HS-5 (cell line): Measurements from ENCODE around the gene HRC.
"Not testable (repeated sequence)": the region's sequence is repeated elsewhere in the genome, so short reads cannot be mapped to it uniquely, and the experiment has no call there.

Experiments
- DNase-seq: peaks from one replicate; pipeline ENCODE4 v3.0.0-alpha.2; 2012; ENCODE audit warnings: low read depth

Gene HRC

GRCh38 chr19:49135686-49136085, 19.5 kb downstream of the HRC start:
- no peak for DNase-seq

GRCh38 chr19:49133621-49134454, 21.4 kb downstream of the HRC start:
- DNase-seq: no peak

DNA sequence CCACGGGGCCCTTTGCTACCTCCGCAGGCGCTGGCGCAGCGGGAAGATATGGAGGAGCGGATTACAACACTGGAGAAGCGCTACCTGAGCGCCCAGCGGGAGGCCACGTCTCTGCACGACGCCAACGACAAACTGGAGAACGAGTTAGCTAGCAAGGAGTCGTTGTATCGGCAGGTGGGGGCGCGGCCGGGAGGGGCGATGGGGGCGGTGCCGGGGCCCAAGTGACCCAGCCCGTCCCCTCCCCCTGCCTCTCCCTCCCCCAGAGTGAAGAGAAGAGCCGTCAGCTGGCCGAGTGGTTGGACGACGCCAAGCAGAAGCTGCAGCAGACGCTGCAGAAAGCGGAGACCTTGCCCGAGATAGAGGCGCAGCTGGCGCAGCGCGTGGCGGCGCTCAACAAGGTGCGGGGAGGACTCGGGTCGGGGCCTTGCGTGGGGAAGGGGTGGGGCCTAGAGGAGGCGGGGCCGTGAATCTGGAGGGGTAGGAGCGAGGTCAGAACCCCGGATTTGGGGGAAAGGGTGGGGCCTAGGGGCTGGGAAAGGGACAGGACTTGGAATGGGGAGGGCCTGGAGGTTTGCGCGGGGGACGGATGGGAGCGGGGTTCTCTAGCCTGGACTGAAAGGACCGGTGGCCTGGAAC, 22.1 kb downstream of the HRC start:
- DNase-seq: no peak

DNA sequence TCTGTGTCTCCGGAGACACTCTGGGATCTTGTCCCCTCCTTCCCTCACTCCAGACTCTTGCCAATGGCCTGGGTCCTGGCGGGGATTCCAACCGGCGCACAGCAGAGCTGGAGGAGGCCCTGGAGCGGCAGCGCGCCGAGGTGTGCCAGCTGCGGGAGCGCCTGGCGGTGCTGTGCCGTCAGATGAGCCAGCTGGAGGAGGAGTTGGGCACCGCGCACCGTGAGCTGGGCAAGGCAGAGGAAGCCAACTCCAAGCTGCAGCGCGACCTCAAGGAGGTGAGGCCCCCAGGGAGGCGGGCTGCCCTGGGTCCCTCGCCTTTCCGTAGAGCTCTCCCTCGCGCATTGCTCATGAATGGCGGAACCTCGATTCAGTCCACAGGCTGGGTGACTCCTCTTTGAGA, 24.9 kb downstream of the HRC start:
- no peak for DNase-seq

DNA sequence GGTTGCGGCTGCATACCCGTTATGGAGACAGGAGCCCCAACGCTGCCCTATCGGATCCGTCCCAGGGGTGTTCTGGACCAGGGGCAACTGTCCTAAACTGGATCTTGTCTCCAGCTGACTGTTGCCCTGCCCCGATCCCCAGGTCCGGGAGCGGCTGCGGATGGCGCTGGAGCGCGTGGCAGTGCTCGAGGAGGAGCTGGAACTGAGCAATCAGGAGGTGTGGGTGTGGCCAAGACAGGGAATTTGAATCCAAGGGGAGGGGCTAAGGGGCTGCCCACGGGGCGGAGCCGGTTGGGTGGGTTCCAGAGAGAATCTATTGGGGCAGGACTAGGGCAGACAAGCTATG, 26.0 kb downstream of the HRC start:
- no peak for DNase-seq

DNA sequence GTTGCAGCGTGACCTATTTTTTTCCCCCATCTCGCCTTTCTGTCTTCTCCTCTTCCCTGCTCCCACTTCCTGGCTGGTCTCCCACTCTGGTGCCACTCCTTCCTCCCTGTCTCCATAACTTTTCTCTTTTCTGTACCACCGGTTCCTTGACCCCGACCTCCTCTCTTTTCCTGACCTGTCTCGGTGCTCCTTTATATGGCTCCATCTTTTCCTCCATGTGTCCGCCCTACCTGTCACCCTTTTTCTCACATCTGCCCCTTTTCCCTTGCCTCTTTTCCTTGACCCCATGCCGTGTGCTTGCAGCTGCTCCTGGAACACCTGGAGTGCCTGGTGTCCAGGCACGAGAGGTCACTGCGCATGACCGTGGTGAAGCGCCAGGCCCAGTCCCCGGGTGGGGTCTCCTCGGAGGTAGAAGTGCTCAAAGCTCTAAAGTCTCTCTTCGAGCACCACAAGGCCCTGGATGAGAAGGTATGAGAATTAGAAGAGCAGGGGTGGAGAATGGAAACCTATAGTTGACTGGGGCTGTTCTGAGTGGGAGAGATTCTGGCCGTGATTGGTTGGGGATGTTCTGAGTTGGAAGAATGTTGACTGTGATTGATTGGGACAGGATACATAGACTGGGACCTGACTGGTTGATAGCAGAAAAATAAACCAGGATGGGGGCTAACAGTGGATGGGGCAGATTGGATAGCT, 26.5 kb downstream of the HRC start:
- DNase-seq: no peak

DNA sequence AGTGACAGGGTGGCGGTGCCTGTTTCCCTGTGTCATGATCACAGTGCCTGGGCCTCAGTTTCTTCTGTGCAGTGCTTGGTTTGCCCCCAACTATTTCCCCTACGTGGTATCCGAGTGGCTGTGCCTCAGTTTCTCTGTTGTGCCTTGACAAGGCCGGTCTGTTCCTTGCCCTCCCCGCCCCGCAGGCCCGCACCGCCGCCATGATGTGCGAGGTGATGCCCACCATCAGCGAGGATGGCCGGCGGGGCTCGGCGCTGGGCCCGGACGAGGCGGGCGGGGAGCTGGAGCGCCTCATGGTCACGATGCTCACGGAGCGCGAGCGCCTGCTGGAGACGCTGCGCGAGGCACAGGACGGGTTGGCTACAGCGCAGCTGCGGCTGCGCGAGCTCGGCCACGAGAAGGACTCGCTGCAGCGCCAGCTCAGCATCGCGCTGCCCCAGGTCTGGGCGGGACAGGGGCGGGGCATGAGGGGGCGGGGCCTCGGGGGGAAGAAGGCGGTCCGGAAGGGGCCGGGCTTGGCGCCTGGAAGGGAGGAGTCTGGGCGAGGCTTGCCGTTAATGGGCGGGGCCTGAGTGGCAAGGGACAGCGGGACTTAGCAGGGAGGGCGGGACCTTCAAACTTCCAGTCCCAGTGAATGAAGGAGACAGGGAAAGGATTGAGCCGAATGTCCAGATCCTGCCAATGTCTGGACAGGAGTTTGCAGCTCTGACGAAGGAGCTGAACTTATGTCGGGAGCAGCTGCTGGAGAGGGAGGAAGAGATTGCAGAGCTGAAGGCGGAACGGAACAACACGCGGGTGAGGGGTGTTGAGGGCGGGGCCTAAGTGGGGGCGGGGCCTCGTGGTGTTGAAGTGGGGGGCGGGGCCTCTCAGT, 27.3 kb downstream of the HRC start:
- DNase-seq: peak; percentile 94

GRCh38 chr19:49127225-49127624, 28.0 kb downstream of the HRC start:
- not testable (repeated sequence) for DNase-seq

- DNase-seq: no peak
Measured at GRCh38 chr19:49126575-49126974, 28.6 kb downstream of the HRC start.

GRCh38 chr19:49125025-49125731, 30.0 kb downstream of the HRC start:
- DNase-seq: no peak

GRCh38 chr19:49123285-49123684, 31.9 kb downstream of the HRC start:
- DNase-seq: not testable (repeated sequence)

DNA sequence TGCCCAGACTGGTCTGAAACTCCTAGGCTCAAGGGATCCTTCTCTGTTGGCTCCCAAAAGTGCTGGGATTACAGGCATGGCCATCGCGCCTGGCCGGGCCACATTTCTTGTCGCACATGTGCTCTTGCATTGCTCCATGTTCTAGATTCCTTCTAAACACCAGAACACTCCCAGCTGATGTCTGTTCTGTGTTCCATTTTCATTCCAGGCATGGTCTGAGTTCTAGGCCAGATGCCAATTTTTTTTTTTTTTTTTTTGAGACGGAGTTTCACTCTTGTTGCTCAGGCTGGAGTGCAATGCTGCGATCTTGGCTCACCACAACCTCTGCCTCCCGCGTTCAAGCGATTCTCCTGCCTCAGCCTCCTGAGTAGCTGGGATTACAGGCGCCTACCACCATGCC, 33.4 kb downstream of the HRC start:
- DNase-seq: not testable (repeated sequence)

- DNase-seq: no peak
Measured at GRCh38 chr19:49120868-49121267, 34.3 kb downstream of the HRC start.

GRCh38 chr19:49120325-49120683, 34.9 kb downstream of the HRC start:
- DNase-seq: no peak

DNA sequence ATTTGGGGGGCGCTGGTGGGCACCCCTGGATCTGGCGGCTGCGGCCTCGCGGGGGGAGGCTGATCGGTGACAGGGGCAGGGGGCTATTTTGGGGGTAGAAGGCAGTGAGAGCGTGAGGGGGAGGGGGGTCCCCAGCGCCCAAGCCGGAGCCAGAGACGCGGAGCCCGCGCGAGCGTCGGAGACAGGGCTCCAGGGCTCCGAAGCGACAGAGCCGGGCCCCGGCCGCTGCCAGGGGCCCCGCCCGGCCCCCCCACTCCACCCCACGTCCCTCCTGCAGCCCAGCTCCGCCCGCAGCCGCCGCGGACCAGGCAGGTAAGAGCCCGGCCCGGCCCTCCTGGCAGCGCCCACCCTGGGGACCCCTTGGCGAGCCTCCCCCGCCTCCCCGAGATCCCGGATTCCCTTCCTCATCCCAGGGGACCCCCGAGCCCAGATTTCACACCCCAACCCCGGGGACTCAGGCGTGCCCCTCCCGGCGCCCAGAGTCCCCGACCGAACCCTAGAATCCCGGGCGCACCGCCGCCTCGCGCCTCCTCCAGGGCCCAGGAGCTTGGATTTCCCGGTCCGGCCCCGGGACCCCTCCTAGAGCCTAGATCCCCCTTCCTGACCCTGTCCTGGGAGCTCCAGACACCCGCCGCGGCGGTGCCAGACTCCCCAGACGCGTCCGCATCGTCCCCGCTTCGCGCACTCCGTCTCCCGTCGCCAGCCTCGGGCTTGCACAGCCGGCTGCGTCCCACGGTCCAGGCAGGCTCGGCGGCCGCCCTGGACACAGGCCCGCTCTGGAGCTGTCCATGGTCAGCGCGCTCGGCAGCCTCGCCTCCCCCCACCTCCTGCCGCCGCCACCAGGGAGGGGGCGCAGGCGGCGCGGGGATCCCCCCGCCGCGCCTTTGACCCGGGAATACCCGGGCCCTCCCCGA, 35.5 kb downstream of the HRC start, which contains the start of gene PPFIA3:
Gene PPFIA3, plus strand, starts transcription at position 134 of the 914 bp plus-strand sequence. CDS start 8,330 bp downstream, outside the sequence.
- DNase-seq: no peak

GRCh38 chr19:49118565-49119410, 36.4 kb downstream of the HRC start, which contains the start of gene C19orf73:
C19orf73 (minus strand) TSS chr19:49119143; CDS start chr19:49119022, 121 bp downstream.
- peak; percentile 67 for DNase-seq

DNA sequence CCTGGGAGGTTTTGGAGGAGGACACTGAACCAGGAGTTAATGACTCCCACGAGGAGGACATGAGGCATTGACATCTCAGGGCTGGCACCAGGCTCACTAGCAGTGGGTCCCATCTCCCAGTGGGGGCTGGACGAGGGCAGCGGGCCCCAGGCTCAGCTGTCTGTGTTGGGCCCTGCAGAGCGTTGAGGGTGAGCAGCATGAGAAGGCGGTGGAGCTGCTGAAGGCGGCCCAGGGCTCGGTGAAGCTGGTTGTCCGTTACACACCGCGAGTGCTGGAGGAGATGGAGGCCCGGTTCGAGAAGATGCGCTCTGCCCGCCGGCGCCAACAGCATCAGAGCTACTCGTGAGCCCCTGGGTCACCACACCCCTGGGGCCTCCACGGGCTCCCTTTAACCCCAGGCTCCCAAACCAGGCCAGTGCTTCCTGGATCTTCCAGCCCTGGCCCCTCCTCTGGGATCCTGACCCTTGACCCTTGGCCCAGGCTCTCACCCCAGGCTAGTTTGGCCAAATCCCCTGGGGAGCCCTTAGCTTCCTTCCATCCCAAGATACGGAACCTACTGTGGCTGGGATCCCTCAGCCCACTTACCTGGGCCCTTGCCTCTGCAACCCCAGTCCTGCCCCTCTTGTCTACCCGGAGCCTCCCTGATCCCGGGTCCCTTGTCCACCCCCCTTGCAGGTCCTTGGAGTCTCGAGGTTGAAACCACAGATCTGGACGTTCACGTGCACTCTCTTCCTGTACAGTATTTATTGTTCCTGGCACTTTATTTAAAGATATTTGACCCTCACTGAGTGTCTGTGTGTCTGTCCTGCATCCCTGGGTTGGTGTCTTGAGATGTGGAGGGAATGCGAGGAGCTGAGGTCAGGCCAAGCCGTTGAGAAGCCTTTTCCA, 37.3 kb downstream of the HRC start:
- DNase-seq: no peak

DNA sequence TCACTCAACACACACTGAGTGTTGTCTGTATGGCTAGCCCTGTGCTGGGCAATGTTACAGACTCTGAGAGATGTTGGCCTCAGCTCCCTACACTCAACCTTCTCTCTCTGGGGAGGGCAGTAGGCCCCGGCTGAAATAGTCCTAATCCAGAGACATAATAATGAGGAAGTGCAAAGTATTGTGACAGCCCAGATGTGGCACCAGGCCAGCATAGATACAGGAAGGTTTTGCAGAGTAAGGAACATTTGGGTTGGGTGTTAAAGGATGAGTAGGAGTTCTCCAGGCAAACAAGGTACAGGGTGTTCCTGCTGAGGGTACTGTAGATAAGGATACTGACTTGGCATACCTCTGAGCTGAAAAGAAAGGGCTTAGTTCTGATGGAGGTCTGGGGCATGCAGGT, 38.7 kb downstream of the HRC start:
- DNase-seq: no peak
